Osteoblast (primary cell): ENCODE measurements around the gene KCNJ10. TPM values are rescaled to one million over a fixed set of nuclear protein-coding genes. Genes with fewer than 3 reads are reported as not detected.
A peak's percentile ranks its signal among the peaks of the same experiment; 100 is the strongest.

Source experiments
- DNase-seq: peaks from one replicate; pipeline ENCODE4 v3.0.0; 2011; ENCODE audit warnings: low spot score, mixed read lengths; ENCODE audit not compliant: insufficient read length; ENCODE audit errors: missing footprints
- H2AFZ ChIP-seq: 2 replicates; pipeline ENCODE4 v1.6.0; 2011; ENCODE audit warnings: mild to moderate bottlenecking, low read length
- H3K27ac ChIP-seq: 2 replicates; pipeline ENCODE4 v1.5.1; 2011; ENCODE audit warnings: mild to moderate bottlenecking, low read depth, low read length, moderate library complexity
- H3K27me3 ChIP-seq: 2 replicates; pipeline ENCODE4 v1.6.0; 2012; ENCODE audit warnings: mild to moderate bottlenecking, control low read depth, inconsistent platforms, low read length, moderate library complexity; ENCODE audit not compliant: insufficient read depth
- H3K36me3 ChIP-seq: 2 replicates; pipeline ENCODE4 v1.5.1; 2011; ENCODE audit warnings: mild to moderate bottlenecking, low read length, control low read depth, moderate library complexity; ENCODE audit not compliant: insufficient read depth
- H3K4me1 ChIP-seq: 2 replicates; pipeline ENCODE4 v1.5.1; 2011; ENCODE audit warnings: mild to moderate bottlenecking, low read length, control low read depth, moderate library complexity; ENCODE audit not compliant: insufficient read depth
- H3K4me2 ChIP-seq: 2 replicates; pipeline ENCODE4 v1.6.0; 2011; ENCODE audit warnings: mild to moderate bottlenecking, low read length; ENCODE audit not compliant: insufficient read depth
- H3K4me3 ChIP-seq: fragments of 200-600 bp; sonication (generic); 3 replicates; pipeline ENCODE4 v1.5.1; 2012; ENCODE audit warnings: mild to moderate bottlenecking, low read length, inconsistent platforms; ENCODE audit not compliant: insufficient read depth
- H3K79me2 ChIP-seq: 2 replicates; pipeline ENCODE4 v1.6.0; 2012; ENCODE audit warnings: mild to moderate bottlenecking, low read length, control low read depth, inconsistent platforms; ENCODE audit not compliant: insufficient read depth
- H3K9me3 ChIP-seq: 2 replicates; pipeline ENCODE4 v1.5.1; 2011; ENCODE audit warnings: low read depth, low read length, control low read depth
- H4K20me1 ChIP-seq: 2 replicates; pipeline ENCODE4 v1.6.0; 2012; ENCODE audit warnings: mild to moderate bottlenecking, low read length, control low read depth; ENCODE audit not compliant: insufficient read depth
- CTCF ChIP-seq: IDR thresholded peaks from 2 replicates; pipeline ENCODE4 v1.5.1; 2011; ENCODE audit warnings: mild to moderate bottlenecking, low read depth, low read length, moderate library complexity; ENCODE audit errors: extremely low read depth
- total RNA-seq: library from RNA; depleted of rRNA; stranded (reverse); fragments of >200 nt; gene quantifications from 2 replicates; pipeline ENCODE4 v1.2.3, GENCODE V29; 2012

KCNJ10 gene
- total RNA-seq, 1 donor = not detected

DNA sequence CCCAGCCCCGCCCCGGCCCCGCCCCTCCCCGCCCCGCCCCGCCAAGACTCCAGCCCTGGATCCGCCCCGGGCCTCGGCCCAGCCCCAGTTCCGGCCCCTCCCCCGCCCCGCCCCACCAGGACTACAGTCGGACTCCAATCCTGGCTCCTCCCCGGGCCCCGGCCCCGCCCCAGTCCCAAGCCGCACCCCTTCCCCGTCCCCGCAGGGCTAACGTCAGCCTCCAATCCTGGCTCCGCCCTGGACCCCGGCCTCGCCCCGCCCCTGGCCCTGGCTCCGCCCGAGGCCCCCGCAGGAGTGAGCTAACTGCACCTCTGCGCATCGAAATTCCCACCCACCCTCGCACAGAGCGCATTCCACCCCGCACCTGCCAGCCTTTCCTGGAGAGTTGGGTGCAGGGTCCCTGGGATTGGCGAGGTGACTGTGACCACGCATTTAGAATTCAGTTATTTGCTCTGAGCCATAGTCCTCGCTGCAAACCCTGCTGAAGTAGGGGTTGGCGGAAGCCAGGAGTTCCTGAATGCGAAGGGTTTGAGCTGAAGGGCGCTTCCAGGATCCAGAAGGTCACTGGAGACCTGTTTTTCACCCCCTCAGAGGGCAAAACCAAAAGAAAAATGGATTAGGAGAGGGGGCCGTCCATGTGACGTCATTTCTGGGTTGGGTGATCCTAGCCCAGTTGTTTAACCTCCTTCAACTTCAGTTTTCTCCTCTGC lies 29.0 kb upstream of the KCNJ10 start:
- peak overlapping the region; percentile 99 for H3K4me2 ChIP-seq
- no peaks in the 10 kb centered on the region for H3K79me2 ChIP-seq
- H3K36me3 ChIP-seq = no peaks in the 10 kb centered on the region
- H3K27ac ChIP-seq = peak overlapping the region; percentile 46
- H3K9me3 ChIP-seq = no peaks in the 10 kb centered on the region
- H2AFZ ChIP-seq = peak overlapping the region; percentile 97
- H3K4me1 ChIP-seq = peaks cover 27% of the 10 kb centered on the region
- TF ChIP-seq CTCF = no peak
- peak; percentile 99 for DNase-seq
- H3K27me3 ChIP-seq = no peaks in the 10 kb centered on the region
- H3K4me3 ChIP-seq = peak overlapping the region; percentile 81
- H4K20me1 ChIP-seq = no peaks in the 10 kb centered on the region

GRCh38 chr1:160097911-160098851 lies 28.2 kb upstream of the KCNJ10 start, which contains the start of gene IGSF8:
Gene IGSF8, minus strand, starts transcription at chr1:160098619. Its CDS starts 147 bp downstream, at chr1:160098472.
- DNase-seq = peak; percentile 99
- Histone ChIP-seq H3K27me3 (no peaks in the 10 kb centered on the region), H3K4me1 (peaks cover 27% of the 10 kb centered on the region), H3K36me3 (no peaks in the 10 kb centered on the region), H3K4me2 (peak within 1 kb of the TSS; percentile 99), H3K27ac (peak within 1 kb of the TSS; percentile 46), H3K79me2 (no peaks in the 10 kb centered on the region), H4K20me1 (no peaks in the 10 kb centered on the region), H3K4me3 (peak within 1 kb of the TSS; percentile 81), H3K9me3 (no peaks in the 10 kb centered on the region), H2AFZ (peak within 1 kb of the TSS; percentile 97)
- TF ChIP-seq CTCF = no peak

- peak; percentile 78 for DNase-seq
- Histone ChIP-seq H4K20me1 (no peaks in the 10 kb centered on the region), H3K4me2 (peak overlapping the region; percentile 89), H3K9me3 (no peaks in the 10 kb centered on the region), H2AFZ (peak overlapping the region; percentile 87), H3K36me3 (no peaks in the 10 kb centered on the region), H3K79me2 (no peaks in the 10 kb centered on the region), H3K27me3 (no peaks in the 10 kb centered on the region), H3K4me3 (peak overlapping the region; percentile 81), H3K4me1 (peaks cover 19% of the 10 kb centered on the region), H3K27ac (no peak overlapping the region)
- TF ChIP-seq CTCF = no peak
Observed at GRCh38 chr1:160097151-160097910, 27.4 kb upstream of the KCNJ10 start.
